Stimulated activated CD4-positive, alpha-beta T cell treated with anti-CD3 and anti-CD28 coated beads, Interleukin-4, amount 100 ng/mL, for 24 hours (primary cell): ENCODE data around the gene MOV10.

Experiments used
- DNase-seq: peaks from one replicate; pipeline ENCODE4 v3.0.0-alpha.2; 2020

Gene MOV10

DNA sequence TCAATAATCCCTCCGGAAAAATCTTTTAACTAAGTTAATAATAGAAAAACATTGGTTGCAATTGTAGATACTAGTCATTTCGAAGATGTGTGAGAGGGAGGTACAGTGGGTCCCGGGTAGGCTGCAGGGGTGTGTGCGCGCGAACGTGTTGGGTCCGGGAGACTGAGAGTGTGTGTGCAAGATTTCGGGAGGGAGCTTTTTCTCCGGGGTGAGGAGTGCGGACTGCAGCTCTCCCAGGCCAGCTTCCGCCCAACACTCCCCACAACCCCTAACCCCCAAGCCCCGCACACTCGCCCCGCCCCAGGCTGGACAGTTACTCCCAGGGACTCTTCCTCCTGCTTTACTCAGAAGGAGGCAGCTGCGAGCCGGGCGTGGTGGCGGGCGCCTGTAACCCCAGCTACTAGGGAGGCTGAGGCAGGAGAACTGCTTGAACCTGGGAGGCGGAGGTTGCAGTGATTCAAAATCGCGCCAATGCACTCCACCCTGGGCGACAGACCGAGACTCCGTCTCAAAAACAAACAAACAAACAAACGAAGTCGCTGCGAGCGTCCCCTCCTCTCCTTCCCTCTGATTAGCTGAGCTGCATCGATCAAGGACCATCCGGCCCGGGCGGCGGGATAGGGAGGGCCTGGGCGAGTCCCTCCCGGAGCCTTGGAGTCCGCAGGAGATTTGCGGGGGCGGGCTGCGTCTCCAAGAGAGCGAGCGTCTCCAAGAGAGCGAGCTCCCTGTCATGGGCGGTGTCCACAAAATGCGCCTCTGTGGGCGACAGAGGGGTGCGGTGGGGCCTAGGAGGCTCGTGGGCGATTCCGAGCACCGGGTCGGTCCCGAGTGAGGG is 68.9 kb downstream of the MOV10 start:
- DNase-seq: no peak

DNA sequence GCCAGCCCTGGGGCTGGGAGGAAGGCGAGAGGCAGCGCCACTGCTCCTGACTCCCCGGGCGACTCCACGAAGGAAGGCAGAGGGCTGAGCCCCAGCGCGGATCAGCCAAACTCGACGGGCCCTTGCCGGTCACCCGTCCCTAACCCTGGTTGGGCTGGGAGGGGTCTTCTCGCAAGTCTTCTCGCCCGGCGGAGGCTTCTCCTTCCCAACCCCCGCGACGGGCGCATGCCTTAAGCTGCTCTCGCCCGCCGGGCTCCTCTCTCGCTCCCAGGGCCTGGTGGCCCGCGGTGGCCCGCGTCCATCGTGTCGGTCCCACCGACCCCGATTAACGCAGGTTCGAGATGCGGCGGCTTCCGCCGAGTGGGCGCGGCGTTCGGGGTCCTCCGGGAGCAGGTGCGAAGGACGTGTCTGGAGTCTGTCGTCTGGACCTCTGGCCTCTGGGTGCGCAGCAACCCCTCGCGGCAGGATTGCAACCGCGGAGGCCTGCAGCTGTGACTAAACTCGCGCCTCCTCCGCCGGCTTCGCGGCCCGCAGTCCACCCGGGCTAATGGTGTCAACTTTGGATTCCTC is 69.6 kb downstream of the MOV10 start:
- no peak for DNase-seq

DNA sequence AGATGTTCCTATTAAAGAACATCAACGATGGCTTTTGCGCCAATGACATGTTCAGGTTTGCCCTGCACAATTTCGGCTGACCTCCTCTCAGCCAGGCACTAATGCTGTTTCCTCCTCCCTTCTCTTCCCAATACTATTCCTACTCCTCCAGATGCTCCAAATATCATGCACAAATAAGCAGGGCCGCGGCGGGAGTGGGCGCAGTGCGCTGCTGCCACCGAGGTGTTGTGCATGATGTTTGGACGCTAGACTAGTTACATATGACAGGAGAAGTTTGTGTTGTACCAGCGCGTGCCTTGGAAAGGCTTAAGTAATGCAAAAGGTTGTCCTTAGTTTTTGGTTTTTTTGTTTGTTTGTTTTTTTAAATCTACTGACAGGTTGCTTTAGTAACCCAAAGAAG is 73.9 kb downstream of the MOV10 start:
- DNase-seq: no peak
